CD4-positive, alpha-beta T cell (primary cell): ENCODE results near the gene ANKRD16. TPM values are rescaled to one million over a fixed set of nuclear protein-coding genes. Genes with fewer than 3 reads are reported as not detected.
"Not testable (repeated sequence)": the region's sequence is repeated elsewhere in the genome, so short reads cannot be mapped to it uniquely, and the experiment has no call there.

Experiments used
- ATAC-seq: fragments of 200-7000 bp; cut with Tn5 transposase; one replicate; pipeline ENCODE4 v1.10.0; 2022; ENCODE audit warnings: mild to moderate bottlenecking; ENCODE audit not compliant: poor library complexity
- CTCF ChIA-PET: fragments of 350-600 bp; sonication (Branson Sonifier 250); formaldehyde crosslinking; loops from one replicate; lab custom pipeline; 2021; ENCODE audit warnings: antibody characterized with exemption, inconsistent platforms; lab: Charles Lee
- POLR2A ChIA-PET: fragments of 350-600 bp; sonication (Branson Sonifier 250); formaldehyde crosslinking; loops from one replicate; lab custom pipeline; 2021; ENCODE audit warnings: antibody characterized with exemption, inconsistent platforms; lab: Charles Lee
- DNase-seq, 14 experiments: peaks; one replicate each; pipeline ENCODE4 v3.0.0-alpha.2; 2013 to 2020; ENCODE audit warnings: mixed read lengths in 2 of 14
- H3K27ac ChIP-seq, 2 donors: one replicate each; pipeline versions ENCODE4 v1.5.1 to v1.7.0; 2013; ENCODE audit warnings: low read length in 2 of 2, low read depth in 1 of 2, mild to moderate bottlenecking in 1 of 2
- H3K27me3 ChIP-seq, 2 experiments: 1 replicate in 1 of 2; 2 replicates in 1 of 2; pipeline versions ENCODE4 v1.6.1 to v1.7.0; 2013; ENCODE audit warnings: low read length in 2 of 2, control low read depth in 1 of 2, mild to moderate bottlenecking in 1 of 2, moderate library complexity in 1 of 2; ENCODE audit not compliant: insufficient read depth in 2 of 2, control insufficient read depth in 1 of 2
- H3K36me3 ChIP-seq: one replicate; pipeline ENCODE4 v1.6.1; 2013; ENCODE audit warnings: low read length, control low read depth; ENCODE audit not compliant: insufficient read depth
- H3K4me1 ChIP-seq: one replicate; pipeline ENCODE4 v1.6.1; 2013; ENCODE audit warnings: low read length, control low read depth; ENCODE audit not compliant: insufficient read depth
- H3K4me3 ChIP-seq: one replicate; pipeline ENCODE4 v1.5.1; 2013; ENCODE audit warnings: mild to moderate bottlenecking, low read length, moderate library complexity
- H3K9me3 ChIP-seq, 2 experiments: 1 replicate in 1 of 2; 2 replicates in 1 of 2; pipeline versions ENCODE4 v1.6.1 to v1.7.0; 2013; ENCODE audit warnings: low read length in 2 of 2, mild to moderate bottlenecking in 2 of 2, control low read depth in 1 of 2, moderate library complexity in 1 of 2; ENCODE audit not compliant: control insufficient read depth in 1 of 2, insufficient read depth in 1 of 2
- H3K27ac Mint-ChIP-seq: one replicate; pipeline ENCODE4 v1.8.0; 2020; ENCODE audit warnings: mixed read lengths
- H3K27me3 Mint-ChIP-seq: one replicate; pipeline ENCODE4 v1.8.0; 2021; ENCODE audit warnings: mixed read lengths
- H3K36me3 Mint-ChIP-seq: one replicate; pipeline ENCODE4 v1.8.0; 2021; ENCODE audit warnings: low read depth, mixed read lengths
- H3K4me1 Mint-ChIP-seq: one replicate; pipeline ENCODE4 v1.8.0; 2021; ENCODE audit warnings: low read depth, mixed read lengths
- H3K4me3 Mint-ChIP-seq: one replicate; pipeline ENCODE4 v1.8.0; 2020; ENCODE audit warnings: mild to moderate bottlenecking, mixed read lengths
- H3K9me3 Mint-ChIP-seq: one replicate; pipeline ENCODE4 v1.8.0; 2020; ENCODE audit warnings: mixed read lengths
- CTCF ChIP-seq: fragments of 200-600 bp; IDR thresholded peaks from one replicate; pipeline ENCODE4 v1.8.0; 2022; ENCODE audit warnings: antibody characterized with exemption, mild to moderate bottlenecking
- intact Hi-C, 2 experiments: fragments of 100-400 bp; cut with DNase I in 1 of 2; cut with micrococcal nuclease in 1 of 2; formaldehyde crosslinking; loops; one replicate each; pipeline versions ENCODE4 v1.15.1 to v1.9.0; 2023 to 2025; cut with DNase I, micrococcal nuclease
- total RNA-seq, 174 experiments: library from RNA in 2 of 174; stranded (reverse) in 2 of 174; gene quantifications; one replicate each; pipeline ENCODE4 v1.2.3 and lab custom pipeline; 2021 to 2026

Gene ANKRD16
- total RNA-seq, 2 experiments from 2014 or later = 1.4 to 1.8 TPM

GRCh38 chr10:5856701-5857004 is 33.0 kb downstream of the ANKRD16 start:
- no peaks in the 10 kb centered on the region for H3K27me3 Mint-ChIP-seq
- POLR2A ChIA-PET = no interaction called here
- intact Hi-C loops = no loop called here
- no peak overlapping the region for H3K27ac Mint-ChIP-seq
- no peaks in the 10 kb centered on the region for H3K4me1 ChIP-seq
- H3K4me1 Mint-ChIP-seq = no peaks in the 10 kb centered on the region
- TF ChIP-seq CTCF = no peak
- DNase-seq (no peak), ATAC-seq (no peak)
- H3K36me3 Mint-ChIP-seq = no peaks in the 10 kb centered on the region
- H3K27me3 ChIP-seq = no peaks in the 10 kb centered on the region
- no peaks in the 10 kb centered on the region for H3K9me3 Mint-ChIP-seq
- H3K27ac ChIP-seq = no peak overlapping the region
- CTCF ChIA-PET = no interaction called here
- H3K36me3 ChIP-seq = no peaks in the 10 kb centered on the region
- H3K4me3 ChIP-seq = no peak overlapping the region
- no peaks in the 10 kb centered on the region for H3K9me3 ChIP-seq
- no peak overlapping the region for H3K4me3 Mint-ChIP-seq

- no peak for TF ChIP-seq CTCF
- Histone ChIP-seq H3K9me3 (no peaks in the 10 kb centered on the region), H3K27ac (no peak overlapping the region), H3K4me3 (no peak overlapping the region), H3K4me1 (no peaks in the 10 kb centered on the region), H3K27me3 (no peaks in the 10 kb centered on the region), H3K36me3 (no peaks in the 10 kb centered on the region)
- Mint-ChIP-seq H3K27ac (no peak overlapping the region), H3K9me3 (no peaks in the 10 kb centered on the region), H3K27me3 (no peaks in the 10 kb centered on the region), H3K4me1 (no peaks in the 10 kb centered on the region), H3K36me3 (no peaks in the 10 kb centered on the region), H3K4me3 (no peak overlapping the region)
- intact Hi-C loops = no loop called here
- DNase-seq (no peak), ATAC-seq (no peak)
- CTCF ChIA-PET = no interaction called here
- POLR2A ChIA-PET = interaction anchor here (0.5 to 1.1 kb wide), 2 partner anchors 49 to 138 kb away, joined by 3 read pairs; no protein-coding TSS in a partner anchor
Observed at GRCh38 chr10:5855979-5856700, 33.6 kb downstream of the ANKRD16 start.

- Mint-ChIP-seq H3K36me3 (no peaks in the 10 kb centered on the region), H3K27me3 (no peaks in the 10 kb centered on the region), H3K4me1 (no peaks in the 10 kb centered on the region), H3K27ac (no peak overlapping the region), H3K4me3 (no peak overlapping the region), H3K9me3 (no peaks in the 10 kb centered on the region)
- POLR2A ChIA-PET = no interaction called here
- Histone ChIP-seq H3K9me3 (no peaks in the 10 kb centered on the region), H3K36me3 (no peaks in the 10 kb centered on the region), H3K27me3 (no peaks in the 10 kb centered on the region), H3K4me1 (no peaks in the 10 kb centered on the region), H3K27ac (no peak overlapping the region), H3K4me3 (no peak overlapping the region)
- CTCF ChIA-PET = no interaction called here
- intact Hi-C loops = no loop called here
- ATAC-seq (no peak), DNase-seq (no peak)
- no peak for TF ChIP-seq CTCF
Observed at GRCh38 chr10:5854131-5854475, 35.6 kb downstream of the ANKRD16 start.

- H3K27ac Mint-ChIP-seq, H3K36me3 Mint-ChIP-seq, H3K27ac ChIP-seq, H3K36me3 ChIP-seq, DNase-seq, H3K9me3 Mint-ChIP-seq, H3K4me1 ChIP-seq, H3K9me3 ChIP-seq, intact Hi-C loops, H3K4me3 Mint-ChIP-seq, H3K4me3 ChIP-seq, H3K4me1 Mint-ChIP-seq, ATAC-seq, H3K27me3 Mint-ChIP-seq, H3K27me3 ChIP-seq, CTCF ChIA-PET: not testable (repeated sequence)
- POLR2A ChIA-PET = interaction anchor here (0.6 kb wide), 1 partner anchor 116 kb away, joined by 3 read pairs; no protein-coding TSS in a partner anchor
Observed at GRCh38 chr10:5846667-5847066, 43.0 kb downstream of the ANKRD16 start.
